ENCODE measurements around the gene STIP1.
"Not testable (repeated sequence)": the region's sequence is repeated elsewhere in the genome, so short reads cannot be mapped to it uniquely, and the experiment has no call there.

STIP1 gene

DNA sequence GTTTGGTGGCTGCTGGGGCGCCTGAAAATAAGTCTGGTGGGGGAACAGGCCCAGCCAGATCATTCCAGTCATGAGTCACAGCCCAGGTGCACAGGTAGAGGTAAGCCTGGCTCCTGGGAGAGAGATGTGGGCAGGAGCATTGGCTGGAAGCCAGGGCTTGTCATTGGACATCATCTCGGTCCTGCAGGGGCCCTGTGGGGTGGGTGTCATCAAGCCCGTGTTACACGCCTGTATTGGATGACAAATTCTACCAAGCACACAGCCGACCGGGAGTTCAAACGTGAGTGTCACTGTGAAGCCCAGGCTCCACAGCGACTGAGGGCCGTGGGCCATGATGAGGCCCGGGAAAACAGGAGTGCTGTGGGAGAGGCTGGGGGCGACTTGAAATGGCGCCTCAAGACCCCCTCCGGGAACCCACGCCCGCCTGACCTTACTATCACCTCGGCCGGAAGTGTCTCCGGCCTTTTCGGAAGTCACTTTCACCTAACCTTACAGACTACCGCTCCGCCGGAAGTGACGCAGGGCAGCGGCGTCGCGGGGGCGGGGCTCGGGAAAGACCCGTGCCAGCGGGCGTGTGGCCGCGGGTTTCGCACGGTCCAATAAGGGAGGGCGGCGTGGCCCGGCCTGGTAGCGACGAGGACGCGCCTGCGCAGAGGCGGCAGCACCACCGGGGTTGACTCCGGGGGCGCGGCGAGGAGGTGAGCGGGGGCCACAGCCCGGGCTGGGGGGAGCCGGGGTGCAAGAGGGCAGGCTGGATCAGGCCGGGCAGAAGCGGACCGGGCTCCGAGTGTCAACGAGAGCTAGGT lies 54.7 kb downstream of the STIP1 start, which contains the start of gene FKBP2:
FKBP2 (plus strand) TSS at position 661 of the 806 bp plus-strand sequence. CDS start 1,293 bp downstream, outside the sequence.
- DNase-seq: peak; percentile 96

DNA sequence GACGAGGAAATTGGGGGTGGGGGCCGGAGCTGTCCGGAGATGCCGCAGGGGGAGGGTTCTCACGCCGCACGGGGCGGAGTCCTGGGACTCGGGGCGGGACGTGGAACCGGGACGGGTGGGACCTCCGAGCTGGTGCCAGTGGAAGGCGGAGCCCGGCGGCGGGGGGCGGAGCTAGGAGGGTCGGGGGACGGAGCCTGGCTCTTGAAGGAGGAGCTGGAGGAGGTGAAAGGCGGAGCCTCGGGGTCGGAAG lies 55.2 kb downstream of the STIP1 start:
- DNase-seq: peak; percentile 99

GRCh38 chr11:64241491-64242374 lies 55.8 kb downstream of the STIP1 start:
- DNase-seq: no peak

DNA sequence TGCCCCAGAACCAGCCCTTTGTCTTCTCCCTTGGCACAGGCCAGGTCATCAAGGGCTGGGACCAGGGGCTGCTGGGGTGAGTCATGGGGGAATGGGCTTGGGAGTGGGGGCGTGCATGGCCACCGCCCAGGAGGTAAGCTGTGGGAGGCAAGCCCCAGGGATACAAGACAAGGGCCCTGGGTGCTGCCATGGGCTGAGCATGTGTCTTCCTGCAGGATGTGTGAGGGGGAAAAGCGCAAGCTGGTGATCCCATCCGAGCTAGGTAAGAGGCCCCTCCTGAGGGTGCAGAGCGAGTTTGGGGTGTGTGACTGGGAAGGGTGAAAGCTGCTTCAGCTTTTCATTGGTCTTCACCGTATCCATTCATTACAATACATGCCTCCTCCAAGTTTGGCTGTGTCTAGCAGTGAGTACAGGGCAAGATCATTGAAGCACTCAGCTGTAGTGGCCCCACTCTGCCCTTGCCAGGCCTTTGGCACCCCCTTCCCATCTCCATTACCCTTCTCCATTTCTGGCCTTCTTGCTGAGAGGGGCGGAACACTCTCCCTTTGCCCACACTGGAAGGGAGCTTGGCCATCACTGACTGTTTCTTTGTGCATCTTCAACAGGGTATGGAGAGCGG lies 57.4 kb downstream of the STIP1 start:
- DNase-seq: no peak

DNA sequence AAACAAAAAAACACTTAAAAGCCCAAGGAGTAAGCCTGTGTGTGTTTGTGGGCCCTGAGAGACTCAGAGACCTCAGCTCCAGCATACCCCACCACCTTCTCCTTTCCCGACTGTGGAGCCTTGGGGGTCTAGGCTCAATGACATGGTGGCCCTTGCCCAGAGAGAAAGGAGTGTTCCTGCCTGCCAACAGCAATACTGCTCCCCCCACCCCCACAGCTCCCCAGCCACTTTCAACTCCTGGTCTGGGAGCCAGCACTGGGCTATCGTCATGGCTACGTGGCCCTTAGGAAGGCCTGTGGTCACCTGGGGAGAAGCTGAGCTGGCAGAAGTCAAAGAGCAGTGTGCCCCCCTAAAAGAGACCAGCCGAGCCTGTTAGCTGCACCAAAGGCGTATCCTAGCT lies 58.1 kb downstream of the STIP1 start:
- no peak for DNase-seq

- DNase-seq: no peak
Measured at GRCh38 chr11:64244966-64245365, 59.0 kb downstream of the STIP1 start.

DNA sequence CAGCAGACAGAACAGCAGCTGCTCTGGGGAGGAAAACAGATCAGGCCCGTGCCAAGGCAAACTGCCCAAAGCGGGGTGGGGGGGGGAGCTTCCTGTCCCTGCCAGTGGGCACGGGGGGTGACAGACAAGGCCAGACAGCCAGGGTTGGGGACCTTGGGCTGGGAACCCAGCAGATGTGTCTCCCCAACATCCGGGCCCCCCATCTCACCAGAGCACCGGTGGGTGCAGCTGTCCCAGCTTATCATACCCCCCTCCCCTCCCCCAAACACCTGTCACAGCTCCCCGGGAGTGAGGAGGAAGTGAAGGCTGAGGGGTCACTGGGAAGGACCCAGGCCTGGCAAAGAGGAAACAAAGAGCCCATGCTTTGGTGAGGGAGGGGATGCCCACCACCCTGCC lies 59.4 kb downstream of the STIP1 start:
- no peak for DNase-seq

GRCh38 chr11:64245797-64246620 lies 60.0 kb downstream of the STIP1 start:
- DNase-seq: peak; percentile 82

DNA sequence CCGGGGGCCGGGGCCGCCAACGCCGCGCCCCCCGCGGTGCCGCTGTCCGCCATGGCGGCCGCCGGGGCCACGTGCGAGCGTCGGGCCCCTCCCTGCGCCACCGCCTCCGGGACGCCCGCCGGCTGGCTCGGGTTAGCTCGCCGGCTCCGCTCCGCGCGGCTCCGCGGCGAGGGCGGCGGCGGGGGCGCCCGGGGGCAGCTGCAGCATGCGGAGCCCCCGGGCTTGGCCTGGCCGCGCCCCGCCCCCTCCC lies 60.6 kb downstream of the STIP1 start:
- not testable (repeated sequence) for DNase-seq

DNA sequence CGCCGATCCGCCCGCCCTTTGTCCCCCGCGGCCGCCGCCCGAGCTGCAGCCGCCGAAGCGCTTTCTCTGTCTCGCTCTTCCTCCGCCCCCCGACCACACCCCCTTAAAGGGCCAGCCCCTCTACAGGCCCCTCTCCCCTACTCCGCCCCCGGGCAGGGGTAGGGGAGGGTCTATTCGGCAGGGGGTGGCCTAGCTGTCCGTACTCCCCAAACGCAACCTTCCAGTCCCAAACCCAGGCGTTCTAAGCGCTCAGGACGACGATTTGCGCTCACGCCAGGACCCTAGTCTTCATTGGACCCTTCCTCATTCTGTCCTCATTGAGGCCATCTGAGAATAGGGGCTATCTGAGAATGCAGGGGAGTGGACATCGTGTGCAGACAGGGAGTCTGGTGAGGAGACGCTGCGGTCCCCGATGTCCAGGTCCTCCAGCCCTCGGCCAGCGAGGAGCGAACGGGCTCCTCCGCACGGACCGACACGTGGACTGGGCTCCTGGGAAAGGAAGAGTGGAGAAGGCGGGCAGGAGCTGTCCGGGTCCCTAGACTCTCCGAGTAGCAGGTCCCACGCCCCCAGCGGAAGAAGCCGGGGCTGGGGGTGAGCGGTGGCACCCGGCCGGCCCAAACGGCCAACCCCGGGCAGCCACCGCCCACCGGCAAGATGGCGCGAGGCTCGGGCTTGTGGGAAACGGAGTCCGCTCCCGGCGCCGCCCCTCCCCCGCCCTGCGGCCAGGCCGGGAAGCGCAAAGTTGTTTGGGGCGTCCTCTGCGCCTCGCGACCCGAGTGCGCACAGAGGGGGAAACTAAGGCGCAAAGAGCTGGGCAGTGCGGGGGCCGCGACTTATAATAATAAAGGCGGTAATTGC lies 61.1 kb downstream of the STIP1 start, which contains the start of gene PPP1R14B:
PPP1R14B (minus strand) TSS at position 73 of the 858 bp plus-strand sequence. CDS start 270 bp downstream, outside the sequence.
- DNase-seq: peak; percentile 71

GRCh38 chr11:64247729-64248531 lies 62.0 kb downstream of the STIP1 start:
- no peak for DNase-seq

GRCh38 chr11:64248578-64248977 lies 62.6 kb downstream of the STIP1 start:
- no peak for DNase-seq

DNA sequence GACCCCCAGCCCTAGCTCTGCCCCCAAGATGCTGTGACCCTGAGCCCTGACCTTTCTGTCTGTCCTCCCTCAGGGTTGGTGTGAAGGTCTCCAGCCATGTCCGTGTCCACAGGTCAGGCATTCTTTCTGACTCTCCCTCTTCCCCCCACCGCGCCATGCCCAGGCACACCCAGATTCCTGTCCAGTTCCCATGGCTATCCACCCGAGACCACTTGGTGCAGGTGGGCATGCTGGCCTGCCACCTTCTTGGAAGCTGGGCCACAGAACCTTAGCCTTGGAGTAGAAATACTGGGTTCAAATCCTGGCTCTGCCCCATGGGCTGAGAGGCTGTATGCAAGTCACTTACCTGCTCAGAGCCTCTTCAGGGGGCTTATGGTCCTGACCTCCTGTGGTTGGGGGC lies 63.1 kb downstream of the STIP1 start:
- no peak for DNase-seq

DNA sequence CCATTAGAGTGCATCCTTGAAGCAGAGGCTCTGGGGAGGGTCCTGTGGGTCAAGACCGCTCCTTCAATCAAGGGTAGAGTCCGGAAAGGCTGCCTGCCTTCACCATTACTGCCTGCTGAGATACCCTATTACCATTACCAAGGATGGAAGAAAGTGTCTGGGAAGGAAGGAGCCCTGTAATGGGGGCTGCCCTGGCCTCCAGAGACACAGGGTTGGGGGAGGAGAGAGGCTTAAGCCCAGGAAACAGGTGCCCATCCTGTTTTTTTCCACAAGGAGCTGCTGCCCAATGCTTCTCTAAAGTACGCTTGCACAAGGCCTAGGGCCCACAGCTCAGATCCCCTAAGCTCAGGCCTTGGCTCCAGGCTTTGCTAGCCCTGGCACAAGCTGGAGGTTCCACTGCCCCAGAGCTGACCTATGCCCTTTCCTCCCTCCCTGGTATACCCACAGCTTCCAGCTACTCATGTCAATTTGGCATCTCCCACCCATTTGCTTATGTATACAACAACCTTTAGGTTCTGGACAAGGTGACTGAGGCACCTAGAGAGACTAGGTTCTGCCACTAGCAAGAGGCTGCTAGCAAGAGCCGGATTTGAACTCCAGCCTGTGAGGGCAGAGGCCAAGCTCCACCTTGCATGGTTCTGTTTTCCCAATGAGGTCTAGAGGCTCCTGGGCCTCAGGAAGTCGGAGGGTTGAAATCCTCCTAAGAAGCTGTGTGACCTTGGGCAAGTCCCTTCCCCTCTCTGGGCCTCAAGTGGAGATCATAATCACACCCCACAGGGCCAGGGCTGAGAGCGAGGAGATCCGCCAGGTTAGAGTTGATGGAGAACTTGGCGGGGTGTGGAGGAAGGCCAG lies 63.8 kb downstream of the STIP1 start:
- no peak for DNase-seq

DNA sequence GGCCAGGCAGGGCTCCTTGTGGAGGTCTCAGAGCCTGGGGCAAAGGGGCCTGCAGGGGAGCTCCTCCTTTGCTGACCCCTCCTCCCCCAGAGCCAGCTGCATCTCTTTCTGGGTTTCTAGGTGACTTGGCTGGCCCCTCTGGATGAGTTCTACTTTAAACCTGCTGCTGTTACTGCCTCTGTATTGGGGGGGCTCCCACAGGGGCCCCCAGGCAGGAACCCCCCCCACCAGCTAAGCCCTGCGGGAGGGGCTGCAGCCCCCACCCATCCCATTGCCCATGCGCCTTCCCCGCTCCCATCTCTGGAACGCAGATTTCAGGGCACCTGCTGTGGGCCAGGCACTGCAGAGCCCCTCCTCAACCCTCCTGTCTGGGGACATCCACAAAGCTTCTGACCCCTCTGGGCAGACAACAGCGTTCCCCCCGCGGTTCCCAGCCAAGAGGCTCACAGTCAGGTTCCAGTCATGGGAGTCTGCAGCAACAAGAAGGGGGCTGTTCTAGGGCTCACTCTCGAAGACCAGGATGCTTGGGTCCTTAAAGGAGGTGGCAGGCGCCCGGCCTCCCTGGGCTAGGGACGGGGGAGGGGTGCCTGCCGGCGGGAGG lies 64.5 kb downstream of the STIP1 start:
- no peak for DNase-seq

GRCh38 chr11:64251016-64251752 lies 65.2 kb downstream of the STIP1 start, which contains the start of gene PLCB3:
Gene PLCB3 (plus strand): TSS chr11:64251530. CDS start chr11:64251650, 120 bp downstream.
- DNase-seq: peak; percentile 59

DNA sequence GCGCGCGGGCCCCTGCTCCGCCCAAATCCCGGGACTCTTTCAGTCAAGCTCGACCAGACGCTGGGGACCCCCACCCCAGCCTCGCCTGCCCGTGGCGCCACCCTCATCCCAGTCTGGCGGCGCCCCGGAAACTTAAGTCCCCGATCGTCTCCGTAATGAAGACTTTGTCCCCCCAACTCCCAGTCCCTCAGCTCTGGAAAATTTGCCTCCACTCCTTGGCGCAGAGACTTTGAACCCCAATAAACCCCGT lies 65.7 kb downstream of the STIP1 start:
- DNase-seq: no peak

DNA sequence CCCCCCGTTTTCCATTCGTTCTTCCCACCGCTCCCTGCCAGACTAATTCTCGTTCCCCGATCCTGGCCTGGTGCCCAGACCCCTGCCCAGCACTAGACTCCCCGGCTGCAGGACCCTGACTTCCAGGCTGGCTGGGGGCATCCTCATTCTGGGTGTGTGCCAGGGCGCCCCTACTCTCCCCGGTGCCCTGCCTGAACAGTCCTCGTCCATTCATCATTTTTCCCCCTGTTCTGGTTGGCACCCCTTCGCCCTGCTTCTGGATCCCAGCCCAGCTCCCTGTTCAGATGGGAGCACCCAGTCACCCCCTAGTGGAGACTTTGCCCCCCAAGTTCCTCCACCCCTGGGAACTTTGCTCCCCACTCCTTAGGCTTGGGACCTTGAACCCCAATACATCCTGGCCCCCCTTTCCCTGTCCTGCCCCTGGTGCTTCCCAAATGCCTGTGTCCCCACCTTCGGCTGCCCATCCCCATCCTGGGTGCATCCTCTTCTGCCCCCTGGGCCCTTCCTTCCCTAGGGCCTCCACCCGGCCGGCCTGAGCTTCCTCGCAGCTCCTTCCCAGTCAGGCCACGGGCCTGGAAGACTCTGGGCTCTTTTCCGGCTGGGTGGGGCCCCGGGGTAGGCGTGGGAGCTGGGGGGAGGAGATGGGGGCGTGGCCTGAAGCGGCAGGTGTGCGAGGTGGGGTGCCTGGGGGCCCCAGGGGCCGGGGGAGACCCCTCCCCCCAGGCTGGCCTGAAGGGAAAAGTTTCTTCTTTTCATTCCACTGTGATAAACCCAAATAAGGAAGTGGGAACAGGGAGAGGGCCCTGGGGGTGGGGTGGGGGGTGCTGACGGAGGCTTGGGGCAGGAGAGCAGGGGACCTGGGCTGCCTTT lies 66.3 kb downstream of the STIP1 start:
- DNase-seq: no peak
